Liver (tissue), 9 donors: ENCODE data around the gene SP140. TPM values are rescaled to one million over a fixed set of nuclear protein-coding genes. Genes with fewer than 3 reads are reported as not detected.

Source experiments
- DNase-seq: peaks from one replicate; pipeline ENCODE4 v3.0.0-alpha.2; 2017; ENCODE audit warnings: low spot score
- H3K27ac ChIP-seq, 2 donors: one replicate each; pipeline ENCODE4 v1.7.0; 2013; ENCODE audit warnings: inconsistent platforms in 2 of 2, low read length in 2 of 2, control low read depth in 1 of 2, low read depth in 1 of 2, mild to moderate bottlenecking in 1 of 2
- H3K27me3 ChIP-seq, 4 donors: one replicate each; pipeline versions ENCODE4 v1.6.1 to v1.7.0; 2013; ENCODE audit warnings: low read length in 3 of 4, inconsistent platforms in 1 of 4, mild to moderate bottlenecking in 1 of 4, moderate library complexity in 1 of 4; ENCODE audit not compliant: control insufficient read depth in 4 of 4, insufficient read depth in 4 of 4
- H3K36me3 ChIP-seq, 4 donors: one replicate each; pipeline versions ENCODE4 v1.6.1 to v1.7.0; 2013; ENCODE audit warnings: low read length in 3 of 4, mild to moderate bottlenecking in 3 of 4, low read depth in 1 of 4, moderate library complexity in 1 of 4; ENCODE audit not compliant: control insufficient read depth in 4 of 4, insufficient read depth in 3 of 4
- H3K4me1 ChIP-seq, 4 donors: one replicate each; pipeline versions ENCODE4 v1.6.1 to v1.7.0; 2013; ENCODE audit warnings: low read length in 3 of 4, mild to moderate bottlenecking in 3 of 4, moderate library complexity in 1 of 4; ENCODE audit not compliant: control insufficient read depth in 4 of 4, insufficient read depth in 4 of 4
- H3K4me3 ChIP-seq, 3 donors: one replicate each; pipeline versions ENCODE4 v1.6.1 to v1.7.0; 2013; ENCODE audit warnings: low read length in 3 of 3, control low read depth in 1 of 3, low read depth in 1 of 3, mild to moderate bottlenecking in 1 of 3
- H3K9ac ChIP-seq, 2 donors: one replicate each; pipeline ENCODE4 v1.7.0; 2013; ENCODE audit warnings: low read length in 2 of 2, mild to moderate bottlenecking in 2 of 2, moderate library complexity in 2 of 2, control low read depth in 1 of 2, low read depth in 1 of 2
- H3K9me3 ChIP-seq, 4 donors: one replicate each; pipeline versions ENCODE4 v1.6.1 to v1.7.0; 2013; ENCODE audit warnings: low read length in 3 of 4; ENCODE audit not compliant: control insufficient read depth in 4 of 4
- ATF3 ChIP-seq: IDR thresholded peaks from 2 replicates; pipeline ENCODE4 v1.6.1; 2016; ENCODE audit warnings: antibody characterized with exemption
- CTCF ChIP-seq: fragments of 150-350 bp; IDR thresholded peaks from 2 replicates; pipeline ENCODE4 v1.5.1; 2017; ENCODE audit warnings: improper control_type of control experiment, low read depth, low read length; ENCODE audit not compliant: missing input control
- EGR1 ChIP-seq, 2 donors: IDR thresholded peaks; 2 replicates each; pipeline ENCODE4 v1.6.1; 2016 to 2018; ENCODE audit warnings: antibody characterized with exemption in 2 of 2, low read depth in 2 of 2
- FOXA1 ChIP-seq: IDR thresholded peaks from 2 replicates; pipeline ENCODE4 v1.6.1; 2016; ENCODE audit warnings: antibody characterized with exemption
- FOXA2 ChIP-seq: IDR thresholded peaks from 2 replicates; pipeline ENCODE4 v1.6.1; 2016; ENCODE audit warnings: antibody characterized with exemption
- GABPA ChIP-seq, 2 donors: IDR thresholded peaks in 1 of 2; conservative IDR thresholded peaks in 1 of 2; 2 replicates each; pipeline ENCODE4 v1.6.1; 2016; ENCODE audit warnings: antibody characterized with exemption in 2 of 2, mild to moderate bottlenecking in 1 of 2, moderate library complexity in 1 of 2
- HNF4A ChIP-seq, 2 donors: conservative IDR thresholded peaks; 2 replicates each; pipeline ENCODE4 v1.6.1; 2016; ENCODE audit warnings: antibody characterized with exemption in 2 of 2, mild to moderate bottlenecking in 2 of 2
- HNF4G ChIP-seq: IDR thresholded peaks from 2 replicates; pipeline ENCODE4 v1.6.1; 2016; ENCODE audit warnings: antibody characterized with exemption
- JUND ChIP-seq, 2 donors: IDR thresholded peaks; 2 replicates each; pipeline ENCODE4 v1.6.1; 2016; ENCODE audit warnings: antibody characterized with exemption in 2 of 2
- MAX ChIP-seq: IDR thresholded peaks from 2 replicates; pipeline ENCODE4 v1.6.1; 2016; ENCODE audit warnings: antibody characterized with exemption
- NR2F2 ChIP-seq: IDR thresholded peaks from 2 replicates; pipeline ENCODE4 v1.6.1; 2016; ENCODE audit warnings: antibody characterized with exemption
- RAD21 ChIP-seq, 2 donors: IDR thresholded peaks; 2 replicates each; pipeline ENCODE4 v1.6.1; 2016; ENCODE audit warnings: antibody characterized with exemption in 2 of 2, mild to moderate bottlenecking in 2 of 2
- REST ChIP-seq: IDR thresholded peaks from 2 replicates; pipeline ENCODE4 v1.6.1; 2016; ENCODE audit warnings: antibody characterized with exemption, mild to moderate bottlenecking
- RXRA ChIP-seq, 2 donors: IDR thresholded peaks; 2 replicates each; pipeline ENCODE4 v1.6.1; 2017 to 2018; ENCODE audit warnings: antibody characterized with exemption in 2 of 2, mild to moderate bottlenecking in 1 of 2
- SP1 ChIP-seq: IDR thresholded peaks from 2 replicates; pipeline ENCODE4 v1.6.1; 2018; ENCODE audit warnings: antibody characterized with exemption, mild to moderate bottlenecking
- TAF1 ChIP-seq: conservative IDR thresholded peaks from 2 replicates; pipeline ENCODE4 v1.6.1; 2016; ENCODE audit warnings: antibody characterized with exemption, mild to moderate bottlenecking
- YY1 ChIP-seq: IDR thresholded peaks from 2 replicates; pipeline ENCODE4 v1.6.1; 2016; ENCODE audit warnings: antibody characterized with exemption, mild to moderate bottlenecking
- ZBTB33 ChIP-seq: IDR thresholded peaks from 2 replicates; pipeline ENCODE4 v1.6.1; 2016; ENCODE audit warnings: antibody characterized with exemption
- WGBS: extraction: QIAGEN DNeasy Blood & Tissue Kit; methylation state at CpG from one replicate; pipeline ENCODE4 v1.1.7; 2013; 5-methylcytosine and 5-hydroxymethylcytosine counted together
- polyA plus RNA-seq, 2 donors: library from polyadenylated mRNA; stranded (reverse) in 1 of 2; unstranded in 1 of 2; fragments of 200-250 nt in 1 of 2; fragments of >200 nt in 1 of 2; fragmentation: Nextera tagmentation in 1 of 2; extraction: Ambion mirVana in 1 of 2; gene quantifications; one replicate each; pipeline versions ENCODE4 v1.2.1 to v1.2.3, GENCODE V29; 2013 to 2015
- total RNA-seq, 2 donors: library from RNA; depleted of rRNA; stranded (reverse); fragments of >200 nt; gene quantifications; one replicate each; pipeline ENCODE4 v1.2.3, GENCODE V29; 2014
- donor health status: healthy.
- donor health status: healthy.
- donor health status: healthy.
- donor health status: healthy.
- donor health status: healthy.

Gene SP140
- total and polyA plus RNA-seq, 4 donors: 0.40 to 1.8 (median 0.77) TPM

GRCh38 chr2:230176996-230177395 lies 48.5 kb upstream of the SP140 start:
- Histone ChIP-seq H3K4me3 (no peak overlapping the region), H3K9me3 (no peaks in the 10 kb centered on the region), H3K4me1 (no peaks in the 10 kb centered on the region), H3K27me3 (no peaks in the 10 kb centered on the region), H3K27ac (no peak overlapping the region), H3K36me3 (peaks cover 11 to 58% (median 42%) of the 10 kb centered on the region in 4 donors), H3K9ac (no peak overlapping the region)
- TF ChIP-seq REST (no peak), TAF1 (no peak), FOXA1 (no peak), CTCF (no peak), EGR1 (IDR thresholded peaks at IDR 0.05; ENCODE audit: low read depth in 2 of 2) (no peak), HNF4G (no peak), RXRA (IDR thresholded peaks at IDR 0.05) (no peak), FOXA2 (no peak), YY1 (no peak), GABPA (IDR thresholded peaks at IDR 0.05 in 1 of 2, conservative IDR thresholded peaks at IDR 0.05 in 1 of 2) (no peak), ZBTB33 (no peak), NR2F2 (no peak), ATF3 (no peak), RAD21 (IDR thresholded peaks at IDR 0.05) (no peak), HNF4A (conservative IDR thresholded peaks at IDR 0.05) (no peak), SP1 (no peak), MAX (no peak), JUND (IDR thresholded peaks at IDR 0.05) (no peak)
- DNase-seq: peak; percentile 3
- 99% methylated on average over 3 of the region's 3 CpGs for WGBS
